HG03520 (cell line): ENCODE data around the gene SLCO2A1.

ENCODE experiments used
- ATAC-seq: cut with Tn5 transposase; IDR thresholded peaks from one replicate; pipeline ENCODE4 v1.9.1; 2021; ENCODE audit warnings: mild to moderate bottlenecking, moderate library complexity; ENCODE audit not compliant: unreplicated experiment

SLCO2A1 gene

DNA sequence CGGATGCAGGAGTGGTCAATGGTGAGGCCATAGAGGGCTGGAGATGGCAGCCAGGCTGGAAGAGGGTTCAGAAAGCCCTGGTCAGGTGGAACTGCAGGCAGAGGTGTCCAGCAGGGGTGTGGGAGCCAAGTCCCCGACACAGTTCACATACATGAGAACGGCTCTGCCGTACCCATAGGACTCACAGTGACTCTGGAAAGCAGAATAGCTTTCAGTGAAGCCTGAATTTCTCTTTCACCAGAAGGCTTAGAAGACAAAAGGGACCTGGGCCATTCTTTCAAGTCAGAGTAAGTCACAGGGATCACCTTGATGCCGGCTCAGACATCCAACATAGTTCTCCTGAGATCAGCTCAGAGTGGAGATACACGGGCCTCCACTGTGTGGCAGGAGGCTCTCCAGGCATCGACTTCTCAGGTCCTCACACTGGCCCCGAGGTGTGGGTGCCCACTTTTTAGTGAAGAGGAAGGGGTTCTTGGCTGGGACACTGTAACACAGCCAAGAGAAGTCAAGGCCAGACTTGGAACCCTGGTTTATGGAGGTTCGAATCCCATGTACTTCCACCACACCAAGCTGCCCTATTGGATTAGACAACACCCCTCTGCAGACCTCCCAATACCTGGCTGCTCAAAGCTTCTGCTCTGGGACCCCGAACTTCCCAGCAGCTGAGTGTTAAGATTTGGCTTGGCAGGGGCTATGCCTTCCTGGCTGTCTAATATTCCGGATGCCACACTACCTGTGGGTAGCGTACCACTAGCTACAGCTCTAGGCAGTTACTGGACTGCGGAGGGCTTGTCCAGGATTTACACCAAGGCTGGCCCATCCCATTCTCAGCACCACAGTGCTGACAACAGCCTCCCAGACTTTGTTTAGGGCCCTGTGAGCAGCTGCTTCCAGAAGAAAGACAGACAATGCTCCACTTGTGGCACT, 93.6 kb downstream of the SLCO2A1 start:
- ATAC-seq: no peak

DNA sequence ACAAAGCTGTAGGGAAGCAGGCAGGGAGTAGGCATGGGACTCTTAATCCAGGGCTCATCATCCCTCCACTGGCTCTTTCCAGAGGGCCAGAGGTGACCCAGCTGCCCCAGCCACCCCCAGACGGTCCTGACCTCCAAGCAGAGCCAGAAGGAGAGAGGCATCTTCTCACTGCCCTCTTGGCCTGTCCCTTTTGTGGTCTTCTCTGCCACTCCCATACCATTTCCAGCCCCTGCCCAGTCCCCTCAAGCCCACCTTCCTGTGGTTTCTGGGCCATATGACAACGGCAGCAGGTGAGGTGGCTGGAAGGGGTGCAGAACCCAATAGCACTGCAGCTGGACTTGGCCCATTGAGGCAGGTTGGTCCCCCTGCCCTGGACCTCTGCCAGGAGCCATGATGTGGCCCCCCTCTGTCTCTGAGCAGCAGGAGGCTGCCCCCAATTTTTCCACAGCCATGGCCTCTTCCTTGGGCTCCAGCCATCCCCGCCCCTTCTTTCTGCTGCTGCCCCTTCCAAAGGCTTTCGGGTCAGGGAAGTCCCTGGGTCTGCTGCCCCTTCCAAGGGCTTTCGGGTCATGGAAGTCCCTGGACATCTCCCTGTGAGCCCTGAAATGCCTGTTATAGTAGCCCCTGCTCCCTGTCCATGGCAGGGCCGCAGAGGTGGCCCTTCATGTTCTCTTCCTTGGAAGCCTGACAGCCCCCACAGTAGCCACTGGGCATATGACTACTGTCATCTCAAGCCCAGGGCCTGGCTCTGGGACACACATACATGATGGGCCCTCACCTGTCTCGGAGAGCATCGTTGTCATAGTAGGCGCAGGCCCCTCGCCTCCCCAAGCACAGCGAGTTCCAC, 94.5 kb downstream of the SLCO2A1 start:
- no peak for ATAC-seq

DNA sequence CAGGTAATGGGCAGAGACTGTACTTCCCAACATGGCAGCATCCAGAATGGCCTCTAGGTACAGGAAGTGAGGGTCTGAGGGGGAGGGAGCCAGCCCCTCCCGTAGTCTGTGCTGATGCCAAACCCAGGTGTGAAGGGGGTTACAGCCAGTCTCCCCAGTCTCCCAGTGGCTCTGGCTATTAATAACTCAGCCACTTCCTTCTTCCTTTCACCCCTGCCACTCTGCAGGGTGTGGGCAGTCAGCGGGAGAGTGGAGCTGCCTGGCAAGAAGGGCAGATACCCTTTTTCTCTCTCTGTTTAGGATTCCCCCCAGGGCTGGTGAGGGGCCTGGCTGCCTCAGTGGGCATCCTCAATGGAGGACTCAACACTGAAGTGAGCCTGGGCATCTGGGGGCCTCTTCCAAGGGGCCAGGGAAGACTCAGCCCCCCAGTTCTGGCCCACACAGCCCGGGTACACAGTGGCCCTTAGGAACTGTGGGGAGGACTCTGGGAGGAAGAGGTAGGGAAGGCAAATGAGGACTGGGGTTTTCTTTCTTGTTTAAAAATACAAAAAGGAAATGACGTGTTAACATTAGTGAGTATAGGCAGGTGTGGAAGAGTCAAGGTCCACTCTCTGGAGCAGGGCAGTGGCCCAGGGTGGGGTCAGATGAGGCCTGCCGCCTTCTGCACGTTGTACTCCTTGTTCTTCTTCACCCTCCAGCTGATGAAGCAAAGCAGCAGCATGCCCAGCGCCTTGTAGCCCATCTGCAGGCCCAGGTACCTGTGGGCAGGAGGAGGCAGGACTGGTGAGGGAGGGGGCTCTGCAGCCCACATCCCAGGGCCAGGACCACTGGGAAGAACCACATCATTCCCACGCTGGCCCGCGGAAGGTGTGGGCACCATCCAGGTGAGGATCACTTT, 95.4 kb downstream of the SLCO2A1 start:
- no peak for ATAC-seq

DNA sequence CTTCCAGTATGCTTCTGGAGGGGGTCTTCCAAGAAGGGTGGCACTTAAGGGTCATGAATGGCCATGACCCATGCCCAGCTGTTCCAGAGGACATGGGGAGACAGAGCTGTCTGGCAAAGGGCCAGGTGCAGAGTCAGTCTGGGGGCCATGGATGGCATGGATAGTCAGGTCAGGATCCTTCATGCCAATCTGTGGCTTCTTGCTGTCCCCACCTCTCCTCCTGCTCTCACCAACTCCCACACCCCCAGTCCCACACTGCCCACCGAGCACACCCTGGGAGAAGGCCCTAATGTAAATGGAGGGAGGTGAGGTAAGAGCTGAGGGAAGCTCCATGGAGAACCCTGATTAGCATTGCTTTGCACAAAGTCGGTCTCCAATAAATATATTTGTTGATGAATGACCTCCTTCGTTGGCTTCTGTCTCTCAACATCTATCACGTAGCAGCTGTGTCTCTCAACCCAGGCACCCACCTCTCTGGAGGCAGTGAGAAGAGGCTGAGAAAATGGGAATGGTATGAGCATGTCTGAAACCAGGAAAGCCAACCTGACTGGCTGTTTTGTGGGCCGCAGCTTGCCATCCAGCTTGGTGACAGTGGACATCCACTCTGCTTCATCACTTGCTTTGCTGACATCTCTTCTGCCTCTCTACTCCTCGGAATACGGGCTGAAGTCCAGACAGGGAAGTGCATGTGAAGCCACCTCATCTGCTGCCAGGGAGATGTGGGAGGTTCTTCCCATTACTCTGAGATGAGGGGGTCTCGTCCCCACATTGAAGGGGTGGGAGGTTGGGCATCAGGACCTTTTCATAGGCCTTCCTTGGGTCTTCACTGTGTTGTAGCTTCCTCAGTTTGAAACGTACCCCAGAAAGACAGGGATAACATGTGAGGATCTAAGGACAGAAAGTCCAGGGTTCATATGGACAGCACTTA, 96.4 kb downstream of the SLCO2A1 start:
- ATAC-seq: no peak

DNA sequence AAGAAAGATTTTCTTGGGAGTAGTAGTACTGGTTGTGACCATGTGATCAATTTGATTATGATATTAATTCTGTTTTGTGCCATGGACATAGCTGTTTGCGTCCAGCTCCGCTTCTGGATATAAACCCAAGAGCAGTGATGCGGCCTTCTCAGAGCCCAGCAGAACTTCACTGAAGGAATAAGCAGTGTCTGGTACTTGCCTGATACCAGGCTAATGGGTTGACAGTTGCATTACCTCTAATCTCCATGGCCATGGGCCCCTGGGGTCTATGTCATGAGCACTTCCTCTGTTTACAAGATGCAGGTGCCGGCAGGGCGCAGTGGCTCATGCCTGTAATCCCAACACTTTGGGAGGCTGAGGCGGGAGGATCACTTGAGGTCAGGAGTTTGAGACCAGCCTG, 97.7 kb downstream of the SLCO2A1 start:
- ATAC-seq: no peak

DNA sequence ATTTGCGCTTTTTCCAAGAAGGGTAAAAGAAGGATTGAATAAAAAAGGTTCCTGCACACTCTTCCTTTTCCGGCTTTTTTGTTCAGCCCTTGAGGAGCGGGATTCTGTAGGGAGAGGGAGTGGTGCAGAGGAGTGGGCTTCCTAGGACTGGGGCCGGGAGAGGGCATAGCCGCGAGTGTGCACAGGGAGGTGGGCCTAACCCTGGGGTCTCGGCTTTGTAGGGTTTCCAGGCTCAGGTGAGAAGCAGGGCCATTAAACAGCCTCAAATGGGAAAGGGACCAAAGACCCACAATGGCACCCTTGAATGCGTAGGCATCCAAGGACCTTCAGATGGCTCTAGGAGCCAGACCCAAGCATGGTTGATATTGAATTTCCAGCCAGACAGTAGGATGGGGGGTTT, 98.6 kb downstream of the SLCO2A1 start:
- ATAC-seq: no peak

DNA sequence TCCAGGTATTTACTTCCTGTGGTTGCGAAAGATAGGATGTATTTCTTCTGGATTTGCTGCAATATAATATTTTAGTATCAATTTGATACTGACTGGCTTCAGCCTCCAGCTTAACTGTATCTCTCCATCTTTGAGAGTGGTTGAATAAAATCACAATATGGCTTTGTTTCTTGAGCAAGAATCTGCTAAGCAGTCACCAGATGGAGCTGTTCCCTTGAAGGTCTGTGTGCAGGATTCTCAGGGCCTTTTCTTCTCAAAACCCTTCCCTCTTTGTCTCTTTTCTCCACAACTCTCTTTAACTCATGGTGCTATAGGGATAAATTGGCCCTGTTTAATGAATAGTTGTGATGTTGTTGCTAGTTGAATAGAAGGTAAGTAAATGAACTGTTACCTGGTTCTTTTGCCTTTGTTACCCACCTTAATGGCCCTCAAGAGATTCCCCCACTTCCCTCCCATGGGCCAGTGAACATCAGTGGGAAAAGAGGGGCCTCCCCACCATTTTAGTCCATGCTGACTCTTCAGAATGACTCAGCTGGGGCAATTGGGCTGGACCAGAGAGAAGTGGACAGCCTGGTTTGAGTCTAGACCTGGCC, 99.3 kb downstream of the SLCO2A1 start:
- no peak for ATAC-seq

DNA sequence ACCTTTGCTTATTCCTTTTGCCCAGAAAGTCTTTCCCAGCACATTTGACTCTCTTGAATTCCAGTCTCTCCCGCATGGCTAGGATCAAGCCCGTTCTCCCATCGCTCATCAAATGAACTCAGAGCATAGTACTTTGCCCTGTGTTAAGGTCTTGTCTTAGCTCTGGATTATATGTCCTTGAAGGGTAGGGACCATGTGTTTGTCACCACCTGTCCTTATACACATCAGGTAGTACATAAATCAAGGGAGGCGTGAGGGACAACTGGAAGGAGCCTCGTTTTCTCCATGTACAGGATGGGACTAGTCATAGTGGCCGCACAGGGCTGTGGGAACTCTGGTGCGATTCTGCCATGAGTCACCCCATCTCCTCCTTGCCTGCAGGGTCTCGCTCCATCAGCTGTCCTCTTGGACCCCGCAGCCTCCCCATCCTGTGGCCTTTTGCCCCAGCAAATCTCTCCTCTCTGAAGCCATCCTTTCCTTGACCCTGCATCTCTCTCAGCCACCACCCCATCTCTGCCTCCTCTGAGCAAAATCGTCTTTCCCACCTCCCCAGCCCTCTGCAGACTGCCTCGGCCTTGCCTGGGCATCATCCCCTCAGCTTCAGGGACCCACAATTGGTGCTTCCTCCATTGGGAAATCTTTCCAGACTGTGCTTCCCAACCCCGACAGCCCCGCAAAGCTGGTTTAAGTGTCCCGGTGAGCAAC, 100.7 kb downstream of the SLCO2A1 start:
- ATAC-seq: no peak

DNA sequence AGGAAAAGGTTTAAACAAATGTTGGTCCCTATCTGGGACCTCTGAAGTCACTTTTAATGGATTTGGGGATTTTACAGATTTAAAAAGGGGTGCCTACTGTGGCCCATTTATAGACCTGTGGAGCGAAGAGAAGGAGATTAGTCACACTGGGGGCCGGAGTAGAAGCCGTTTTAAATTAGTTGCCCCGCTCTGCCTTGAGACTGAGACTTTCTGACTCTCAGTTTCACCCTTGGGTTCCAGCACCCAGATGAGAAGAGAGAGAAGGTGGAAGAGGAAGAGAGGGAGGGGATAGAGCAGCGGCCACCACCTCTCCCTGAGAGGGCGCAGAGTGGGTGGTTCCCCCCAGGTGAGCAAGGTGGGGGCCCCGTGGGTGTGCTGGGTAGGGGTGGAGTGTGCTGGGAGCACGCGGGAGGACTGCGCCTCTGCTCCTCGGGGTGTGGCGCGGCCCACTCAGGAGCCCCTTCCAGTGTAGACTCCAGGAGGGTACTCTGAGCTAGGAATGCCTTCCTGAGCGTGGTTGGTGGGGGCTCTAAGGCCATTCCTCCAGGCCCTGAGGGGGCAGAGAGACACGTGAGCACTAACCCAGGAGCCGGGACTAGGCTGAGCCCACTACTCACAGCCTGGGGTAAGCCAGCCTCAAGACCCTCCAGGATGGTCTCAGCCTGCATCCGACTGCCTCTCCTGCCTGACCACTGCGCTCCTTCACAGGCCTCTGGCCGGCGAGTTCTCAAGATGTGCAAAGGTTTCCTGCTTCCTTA, 101.4 kb downstream of the SLCO2A1 start:
- ATAC-seq: peak; percentile 12

DNA sequence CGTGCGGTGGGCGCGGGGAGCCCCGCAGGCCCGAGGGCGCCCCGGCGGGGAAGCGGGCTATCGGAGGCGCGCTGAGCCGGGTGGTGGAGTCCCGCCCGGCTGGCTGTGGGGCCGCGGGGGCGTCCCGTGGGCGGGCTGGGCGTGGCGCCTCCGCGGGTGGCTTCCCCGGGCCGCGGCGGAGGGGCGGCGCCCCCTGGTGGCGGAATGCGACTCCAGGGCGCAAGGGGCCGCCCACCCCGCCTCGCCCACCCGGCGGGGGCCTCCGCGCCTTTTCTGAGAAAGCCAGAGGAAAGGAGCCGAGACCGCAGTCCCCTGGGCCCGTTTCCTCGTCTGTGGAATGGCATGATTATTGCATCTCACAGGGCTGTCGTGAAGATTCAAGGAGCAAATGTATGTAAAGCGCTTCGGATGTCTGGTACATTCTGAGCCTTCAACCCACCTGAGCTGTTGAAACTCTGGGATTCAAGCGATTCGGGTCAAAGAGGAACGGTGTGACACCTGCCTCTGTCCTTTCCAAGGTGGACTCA, 102.1 kb downstream of the SLCO2A1 start:
- ATAC-seq: peak; percentile 63

DNA sequence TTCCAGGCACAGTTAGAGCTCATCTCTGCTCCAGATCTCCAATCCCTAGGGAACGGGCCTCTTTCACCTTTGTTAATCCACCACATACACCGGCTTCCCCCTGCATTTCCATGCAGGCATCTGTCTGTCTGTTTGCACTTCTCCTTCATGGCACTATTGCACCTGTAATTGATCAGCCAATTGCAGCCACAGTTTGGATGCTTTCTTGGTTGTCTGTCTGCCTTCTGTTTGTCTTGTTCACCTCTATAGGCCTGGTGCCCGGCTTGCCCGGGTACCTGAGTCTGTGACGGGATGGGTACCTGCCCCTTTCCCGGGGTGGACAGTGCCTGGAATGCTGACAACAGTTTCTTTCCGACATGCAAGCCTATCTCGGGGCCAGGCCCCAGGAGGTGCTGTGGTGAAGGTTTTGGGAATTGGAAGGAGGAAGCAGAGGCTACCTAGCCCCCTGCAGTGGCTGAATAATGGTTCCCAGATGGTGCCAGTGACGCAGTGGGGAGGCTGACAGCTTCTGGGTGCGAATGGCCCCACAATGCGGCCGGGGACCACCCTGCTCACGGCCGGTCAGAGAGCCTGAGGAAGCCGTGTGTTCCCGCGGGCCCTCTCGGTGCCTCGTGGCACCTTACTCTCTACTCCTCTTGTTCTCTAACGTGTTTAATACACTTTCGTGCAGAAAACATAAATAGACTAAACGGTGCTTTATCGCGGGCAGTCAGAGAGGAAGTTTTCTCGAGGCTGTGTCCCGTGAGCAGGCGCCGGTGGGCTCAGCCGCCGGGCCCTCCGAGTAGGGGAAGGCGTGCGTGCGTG, 102.8 kb downstream of the SLCO2A1 start:
- ATAC-seq: peak; percentile 17

DNA sequence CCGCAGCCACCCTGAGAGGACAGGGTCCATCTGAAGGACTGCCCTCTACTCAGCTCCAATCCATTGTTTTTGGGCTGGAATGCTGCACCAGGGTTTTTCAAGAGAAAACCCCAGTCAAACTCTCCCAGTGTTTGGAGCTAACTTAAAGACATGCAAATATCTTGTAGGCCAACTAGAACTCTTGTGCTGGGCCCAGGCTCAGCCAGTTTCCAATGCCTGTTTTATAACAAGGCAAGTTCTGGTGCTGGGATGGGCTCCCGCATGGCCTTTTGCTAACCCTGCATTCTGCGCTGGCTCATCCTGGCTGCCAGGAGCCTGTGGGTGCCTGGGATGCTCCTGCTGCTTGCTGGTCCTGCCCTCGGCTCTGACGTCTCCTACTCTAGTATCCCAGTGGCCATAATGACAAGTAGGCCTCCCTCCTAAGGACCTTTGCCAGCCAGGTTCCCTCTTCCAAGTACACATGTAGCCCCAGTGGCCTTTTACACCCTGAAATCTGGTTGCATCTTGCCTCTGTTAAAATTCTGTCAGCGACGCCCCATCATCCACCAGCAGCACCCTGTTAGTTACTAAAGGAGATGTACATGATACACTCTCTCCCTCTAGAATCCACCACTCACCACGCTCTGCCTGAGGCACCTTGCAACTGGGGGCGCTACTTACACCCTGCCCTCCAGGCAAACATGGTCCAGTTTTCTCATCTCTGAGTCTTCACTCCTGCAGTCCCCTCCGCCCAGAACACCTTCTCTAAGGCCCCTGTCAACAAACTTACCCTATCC, 103.6 kb downstream of the SLCO2A1 start:
- no peak for ATAC-seq

DNA sequence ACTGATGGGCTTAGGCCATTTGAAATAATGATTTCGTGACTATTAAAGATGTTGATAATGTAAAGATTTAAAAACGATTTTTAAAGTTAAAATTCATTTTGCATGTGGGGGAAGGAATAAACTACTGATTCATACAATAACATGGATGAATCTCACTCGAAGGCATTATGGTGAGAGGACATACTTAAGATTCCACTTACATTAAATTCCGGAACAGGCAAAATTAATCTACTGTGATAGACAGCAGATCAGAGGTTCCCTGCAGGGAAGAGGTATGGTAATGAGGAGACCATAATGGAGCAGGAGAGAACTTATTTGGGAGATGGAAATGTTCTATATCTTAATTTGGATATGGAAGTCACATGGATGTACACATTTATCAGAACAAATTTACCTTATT, 105.7 kb downstream of the SLCO2A1 start:
- ATAC-seq: no peak

DNA sequence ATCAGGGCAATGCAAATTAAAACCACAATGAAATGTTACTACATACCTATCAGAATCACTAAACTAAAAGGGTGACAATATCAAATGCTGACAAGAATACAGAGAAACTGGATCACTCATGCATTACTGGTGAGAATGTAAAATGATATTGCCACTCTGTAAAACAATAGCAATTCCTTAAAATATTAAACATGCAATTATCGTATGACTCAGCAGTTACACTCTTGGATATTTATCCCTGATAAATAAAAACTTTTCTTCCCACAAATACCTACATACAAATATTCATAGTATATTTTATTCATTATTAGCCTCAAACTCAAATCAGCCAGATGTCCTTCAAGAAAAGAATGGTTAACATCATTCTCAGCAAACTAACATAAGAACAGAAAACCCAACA, 108.1 kb downstream of the SLCO2A1 start:
- ATAC-seq: no peak

DNA sequence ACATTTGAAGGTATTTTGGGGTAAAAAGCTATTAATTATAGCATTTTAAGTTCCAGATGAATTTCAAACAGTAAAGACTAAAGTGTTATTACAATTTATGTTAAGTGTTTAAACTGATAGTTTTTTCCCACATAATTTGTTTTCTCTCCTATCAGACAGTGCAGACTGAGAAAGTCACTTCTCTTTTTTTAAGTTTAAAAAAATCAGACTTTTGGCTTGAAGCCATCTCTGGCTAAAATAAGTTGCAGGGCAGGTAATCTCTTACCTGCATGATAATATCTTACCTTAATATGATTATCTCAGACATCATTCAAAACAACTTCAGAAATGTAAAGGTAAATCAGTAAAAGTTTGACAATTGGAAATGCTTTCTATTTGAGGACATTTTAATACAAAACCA, 112.6 kb downstream of the SLCO2A1 start:
- ATAC-seq: no peak
